ENCODE data around the gene PHLDB1. TPM values are rescaled to one million over a fixed set of nuclear protein-coding genes. Genes with fewer than 3 reads are reported as not detected.

The PHLDB1 gene
- total RNA-seq, 1 experiment from 2014 or later = 36.2 TPM

- no peak for DNase-seq (ENCODE audit: unreplicated experiment)
- Mint-ChIP-seq H3K9me3 (ENCODE audit: unreplicated experiment) (no peaks in the 10 kb centered on the region), H3K36me3 (ENCODE audit: insufficient read depth, unreplicated experiment) (peaks cover 62% of the 10 kb centered on the region), H3K4me3 (ENCODE audit: unreplicated experiment) (no peak overlapping the region), H3K27me3 (ENCODE audit: insufficient read depth, unreplicated experiment) (no peaks in the 10 kb centered on the region), H3K27ac (ENCODE audit: low read depth, unreplicated experiment) (no peak overlapping the region), H3K4me1 (ENCODE audit: insufficient read depth, unreplicated experiment) (no peaks in the 10 kb centered on the region)
- TF ChIP-seq, protein P1, sequence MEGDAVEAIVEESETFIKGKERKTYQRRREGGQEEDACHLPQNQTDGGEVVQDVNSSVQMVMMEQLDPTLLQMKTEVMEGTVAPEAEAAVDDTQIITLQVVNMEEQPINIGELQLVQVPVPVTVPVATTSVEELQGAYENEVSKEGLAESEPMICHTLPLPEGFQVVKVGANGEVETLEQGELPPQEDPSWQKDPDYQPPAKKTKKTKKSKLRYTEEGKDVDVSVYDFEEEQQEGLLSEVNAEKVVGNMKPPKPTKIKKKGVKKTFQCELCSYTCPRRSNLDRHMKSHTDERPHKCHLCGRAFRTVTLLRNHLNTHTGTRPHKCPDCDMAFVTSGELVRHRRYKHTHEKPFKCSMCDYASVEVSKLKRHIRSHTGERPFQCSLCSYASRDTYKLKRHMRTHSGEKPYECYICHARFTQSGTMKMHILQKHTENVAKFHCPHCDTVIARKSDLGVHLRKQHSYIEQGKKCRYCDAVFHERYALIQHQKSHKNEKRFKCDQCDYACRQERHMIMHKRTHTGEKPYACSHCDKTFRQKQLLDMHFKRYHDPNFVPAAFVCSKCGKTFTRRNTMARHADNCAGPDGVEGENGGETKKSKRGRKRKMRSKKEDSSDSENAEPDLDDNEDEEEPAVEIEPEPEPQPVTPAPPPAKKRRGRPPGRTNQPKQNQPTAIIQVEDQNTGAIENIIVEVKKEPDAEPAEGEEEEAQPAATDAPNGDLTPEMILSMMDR (IDR thresholded peaks at IDR 0.05; ENCODE audit: unreplicated experiment) = no peak
- intact Hi-C loops (cut with micrococcal nuclease) = no loop called here
- POLR2A ChIA-PET = interaction anchor here (0.6 kb wide), 1 partner anchor 81 kb away, joined by 3 read pairs; the partner anchor contains the start of gene ARCN1
- CTCF ChIA-PET = interaction anchor here (1.0 kb wide), 1 partner anchor 37 kb away, joined by 3 read pairs; no protein-coding TSS in a partner anchor
- no TSS peak for BruUV-seq (replicated peaks)
These were observed 45.3 kb downstream of the PHLDB1 start for GRCh38 chr11:118652681-118653181.

DNA sequence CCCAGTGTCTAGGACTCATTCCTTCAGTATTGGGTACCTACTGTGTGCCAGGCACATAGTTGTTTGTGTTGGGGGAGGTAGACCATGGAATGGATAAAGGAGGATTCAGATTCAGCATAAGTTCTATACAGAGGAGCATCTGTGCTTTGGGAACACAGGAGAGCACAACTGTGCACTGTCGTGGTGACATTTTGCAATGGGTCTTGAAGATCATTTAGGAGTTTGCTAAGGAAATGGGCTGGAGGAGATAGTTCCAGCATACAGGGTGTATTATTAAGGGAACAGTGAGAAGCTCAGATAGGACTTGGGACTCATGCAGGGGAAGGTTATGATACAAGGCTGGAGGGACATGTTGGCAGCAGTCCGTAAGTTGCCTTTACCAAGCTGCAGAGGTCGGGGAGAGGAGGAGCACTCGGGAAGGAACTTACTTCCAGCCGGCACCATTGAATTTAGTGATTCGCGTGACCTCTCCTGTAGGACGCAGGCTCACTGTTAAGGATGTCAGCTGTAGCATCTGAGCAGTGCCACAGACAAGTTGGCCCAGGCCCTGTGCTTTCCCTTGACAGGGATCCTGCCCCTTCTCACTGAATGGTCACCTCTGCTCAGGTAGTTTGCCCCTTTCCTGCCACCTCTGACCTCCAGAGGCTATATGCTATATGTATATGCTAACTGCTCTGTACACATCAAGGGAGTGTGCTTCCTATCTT lies 46.4 kb downstream of the PHLDB1 start:
- no peak for DNase-seq (ENCODE audit: unreplicated experiment)
- ChIA-PET CTCF (interaction anchor here (0.7 to 1.3 kb wide), 2 partner anchors 47 to 277 kb away, joined by 4 to 5 read pairs; partner anchors contain the start of gene PHLDB1), POLR2A (no interaction called here)
- intact Hi-C loops (cut with micrococcal nuclease) = no loop called here
- TF ChIP-seq, protein P1 (IDR thresholded peaks at IDR 0.05; ENCODE audit: unreplicated experiment) = no peak
- no peak overlapping the region for H3K27ac Mint-ChIP-seq (ENCODE audit: low read depth, unreplicated experiment)
- BruUV-seq (replicated peaks) = no TSS peak
- H3K4me1 Mint-ChIP-seq (ENCODE audit: insufficient read depth, unreplicated experiment) = no peaks in the 10 kb centered on the region
- H3K27me3 Mint-ChIP-seq (ENCODE audit: insufficient read depth, unreplicated experiment) = no peaks in the 10 kb centered on the region
- H3K4me3 Mint-ChIP-seq (ENCODE audit: unreplicated experiment) = no peak overlapping the region
- peaks cover 53% of the 10 kb centered on the region for H3K36me3 Mint-ChIP-seq (ENCODE audit: insufficient read depth, unreplicated experiment)
- H3K9me3 Mint-ChIP-seq (ENCODE audit: unreplicated experiment) = no peaks in the 10 kb centered on the region

- no peaks in the 10 kb centered on the region for H3K4me1 Mint-ChIP-seq (ENCODE audit: insufficient read depth, unreplicated experiment)
- no TSS peak for BruUV-seq (replicated peaks)
- CTCF ChIA-PET = interaction anchor here (0.6 to 1.9 kb wide), 7 partner anchors 11 to 133 kb away, joined by 3 to 4 read pairs (median 4); no protein-coding TSS in a partner anchor
These were observed 48.2 kb downstream of the PHLDB1 start for GRCh38 chr11:118655486-118656190.

More at GRCh38 chr11:118655486-118656190, 48.2 kb downstream of the PHLDB1 start:
- TF ChIP-seq, protein P1 (IDR thresholded peaks at IDR 0.05; ENCODE audit: unreplicated experiment) = no peak
- POLR2A ChIA-PET = interaction anchor here (0.6 to 1.6 kb wide), 3 partner anchors 8 to 14 kb away, joined by 3 to 6 read pairs (median 4); no protein-coding TSS in a partner anchor
- no peak overlapping the region for H3K4me3 Mint-ChIP-seq (ENCODE audit: unreplicated experiment)
- intact Hi-C loops (cut with micrococcal nuclease) = loop anchor here (5.0 kb wide), 1 partner anchor 508 kb away; no protein-coding TSS in a partner anchor
- no peak for DNase-seq (ENCODE audit: unreplicated experiment)
- peaks cover 47% of the 10 kb centered on the region for H3K36me3 Mint-ChIP-seq (ENCODE audit: insufficient read depth, unreplicated experiment)
- H3K27me3 Mint-ChIP-seq (ENCODE audit: insufficient read depth, unreplicated experiment) = no peaks in the 10 kb centered on the region
- no peak overlapping the region for H3K27ac Mint-ChIP-seq (ENCODE audit: low read depth, unreplicated experiment)
- no peaks in the 10 kb centered on the region for H3K9me3 Mint-ChIP-seq (ENCODE audit: unreplicated experiment)

Measured in MCF 10A (cell line).